ENCODE results near the gene SYCE1. TPM values are rescaled to one million over a fixed set of nuclear protein-coding genes. Genes with fewer than 3 reads are reported as not detected.
A peak's percentile ranks its signal among the peaks of the same experiment; 100 is the strongest.

SYCE1 gene
- total RNA-seq, 1 donor from 2014 or later: not detected

DNA sequence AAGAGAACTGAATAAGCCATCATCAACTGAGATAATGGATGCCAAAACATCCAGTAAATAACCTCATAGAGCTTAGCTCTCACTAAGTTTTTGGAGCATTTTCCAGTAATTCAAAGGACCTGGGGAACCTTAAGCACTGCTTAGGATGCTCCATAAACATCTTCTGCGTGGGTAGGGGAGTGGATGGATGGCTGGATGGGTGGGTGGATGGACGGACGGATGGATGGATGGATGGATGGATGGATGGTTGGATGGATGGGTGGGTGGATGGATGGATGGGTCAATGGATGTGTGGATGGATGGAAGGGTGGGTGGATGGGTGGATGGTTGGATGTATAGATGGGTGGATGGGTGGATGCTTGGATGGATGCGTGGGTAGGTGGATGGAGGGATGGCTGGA is 29.2 kb downstream of the SYCE1 start:
- Histone ChIP-seq H3K4me3 (ENCODE audit: low read depth, low read length) (no peak overlapping the region), H3K27me3 (ENCODE audit: control insufficient read depth, insufficient read depth, low read length) (no peaks in the 10 kb centered on the region), H3K36me3 (ENCODE audit: control insufficient read depth, insufficient read depth, low read length) (no peaks in the 10 kb centered on the region)
- TF ChIP-seq CTCF (IDR thresholded peaks at IDR 0.05; ENCODE audit: insufficient read depth, low read length, severe bottlenecking): no peak
- FAIRE-seq: peak; percentile 47
- DNase-seq (ENCODE audit: low read depth): no peak

DNA sequence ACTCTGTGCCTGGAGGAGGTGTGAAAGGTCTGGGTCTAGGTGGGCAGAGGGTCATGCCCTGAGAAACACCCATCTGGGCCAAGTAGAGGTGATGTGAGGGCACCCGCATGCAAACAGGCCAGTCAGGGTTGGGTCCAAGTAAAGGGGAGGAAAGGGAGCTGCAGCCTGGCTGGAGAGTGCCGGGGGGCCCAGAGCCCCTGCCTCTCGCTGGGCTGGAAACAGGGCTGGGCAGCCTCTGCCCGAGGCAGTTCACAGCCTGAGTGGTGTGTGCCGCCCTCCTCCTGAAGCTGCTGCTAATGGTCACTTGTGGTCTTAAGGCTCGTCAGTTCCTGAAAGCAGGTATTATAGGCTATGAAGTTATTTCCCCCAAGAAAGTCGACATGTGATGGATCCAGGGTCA is 31.0 kb downstream of the SYCE1 start:
- no peak for FAIRE-seq
- no peaks in the 10 kb centered on the region for H3K36me3 ChIP-seq (ENCODE audit: control insufficient read depth, insufficient read depth, low read length)
- H3K4me3 ChIP-seq (ENCODE audit: low read depth, low read length): no peak overlapping the region
- no peak for DNase-seq (ENCODE audit: low read depth)
- no peak for TF ChIP-seq CTCF (IDR thresholded peaks at IDR 0.05; ENCODE audit: insufficient read depth, low read length, severe bottlenecking)
- H3K27me3 ChIP-seq (ENCODE audit: control insufficient read depth, insufficient read depth, low read length): peaks cover 3% of the 10 kb centered on the region

- no peak overlapping the region for H3K4me3 ChIP-seq (ENCODE audit: low read depth, low read length)
- no peak for TF ChIP-seq CTCF (IDR thresholded peaks at IDR 0.05; ENCODE audit: insufficient read depth, low read length, severe bottlenecking)
- no peaks in the 10 kb centered on the region for H3K36me3 ChIP-seq (ENCODE audit: control insufficient read depth, insufficient read depth, low read length)
- DNase-seq (ENCODE audit: low read depth): no peak
- H3K27me3 ChIP-seq (ENCODE audit: control insufficient read depth, insufficient read depth, low read length): peaks cover 14% of the 10 kb centered on the region
- no peak for FAIRE-seq
These were observed 32.5 kb downstream of the SYCE1 start for GRCh38 chr10:133532871-133533270.

DNA sequence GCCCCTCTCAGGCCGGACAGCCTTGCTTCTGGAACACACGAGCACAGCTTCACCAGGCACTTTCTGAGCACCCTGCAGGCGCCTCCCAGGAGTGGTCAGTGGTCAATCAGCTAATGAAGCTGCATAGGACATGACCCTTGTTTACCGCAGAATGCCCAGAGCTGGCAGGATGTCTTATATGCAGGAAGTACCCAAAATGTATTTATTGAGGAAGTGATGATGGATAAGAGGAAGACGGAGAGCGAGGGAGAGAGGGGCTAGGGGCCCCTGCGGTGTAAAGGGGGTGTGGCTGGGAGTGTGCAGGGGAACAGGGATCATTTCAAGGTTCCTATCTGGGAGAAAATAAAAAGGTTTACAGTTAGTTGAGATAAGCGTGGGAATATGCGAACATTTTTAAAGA is 34.9 kb downstream of the SYCE1 start:
- DNase-seq (ENCODE audit: low read depth): no peak
- TF ChIP-seq CTCF (IDR thresholded peaks at IDR 0.05; ENCODE audit: insufficient read depth, low read length, severe bottlenecking): no peak
- no peak for FAIRE-seq
- no peak overlapping the region for H3K4me3 ChIP-seq (ENCODE audit: low read depth, low read length)
- no peaks in the 10 kb centered on the region for H3K36me3 ChIP-seq (ENCODE audit: control insufficient read depth, insufficient read depth, low read length)
- peaks cover 14% of the 10 kb centered on the region for H3K27me3 ChIP-seq (ENCODE audit: control insufficient read depth, insufficient read depth, low read length)

GRCh38 chr10:133529576-133529946 is 35.8 kb downstream of the SYCE1 start:
- Histone ChIP-seq H3K36me3 (ENCODE audit: control insufficient read depth, insufficient read depth, low read length) (no peaks in the 10 kb centered on the region), H3K4me3 (ENCODE audit: low read depth, low read length) (no peak overlapping the region), H3K27me3 (ENCODE audit: control insufficient read depth, insufficient read depth, low read length) (peaks cover 14% of the 10 kb centered on the region)
- TF ChIP-seq CTCF (IDR thresholded peaks at IDR 0.05; ENCODE audit: insufficient read depth, low read length, severe bottlenecking): no peak
- DNase-seq (ENCODE audit: low read depth): no peak
- no peak for FAIRE-seq

- DNase-seq (ENCODE audit: low read depth): no peak
- H3K4me3 ChIP-seq (ENCODE audit: low read depth, low read length): peak overlapping the region; percentile 13
These were observed 36.4 kb downstream of the SYCE1 start for GRCh38 chr10:133528845-133529575.

More at GRCh38 chr10:133528845-133529575, 36.4 kb downstream of the SYCE1 start:
- Histone ChIP-seq H3K36me3 (ENCODE audit: control insufficient read depth, insufficient read depth, low read length) (no peaks in the 10 kb centered on the region), H3K27me3 (ENCODE audit: control insufficient read depth, insufficient read depth, low read length) (peaks cover 14% of the 10 kb centered on the region)
- TF ChIP-seq CTCF (IDR thresholded peaks at IDR 0.05; ENCODE audit: insufficient read depth, low read length, severe bottlenecking): no peak
- no peak for FAIRE-seq
